CD4-positive, alpha-beta T cell (primary cell): ENCODE results near the gene THRB. TPM values are rescaled to one million over a fixed set of nuclear protein-coding genes. Genes with fewer than 3 reads are reported as not detected.

Experiments
- ATAC-seq: fragments of 200-7000 bp; cut with Tn5 transposase; one replicate; pipeline ENCODE4 v1.10.0; 2022; ENCODE audit warnings: mild to moderate bottlenecking; ENCODE audit not compliant: poor library complexity
- CTCF ChIA-PET: fragments of 350-600 bp; sonication (Branson Sonifier 250); formaldehyde crosslinking; loops from one replicate; lab custom pipeline; 2021; ENCODE audit warnings: antibody characterized with exemption, inconsistent platforms; lab: Charles Lee
- POLR2A ChIA-PET: fragments of 350-600 bp; sonication (Branson Sonifier 250); formaldehyde crosslinking; loops from one replicate; lab custom pipeline; 2021; ENCODE audit warnings: antibody characterized with exemption, inconsistent platforms; lab: Charles Lee
- DNase-seq, 14 experiments: peaks; one replicate each; pipeline ENCODE4 v3.0.0-alpha.2; 2013 to 2020; ENCODE audit warnings: mixed read lengths in 2 of 14
- H3K27ac ChIP-seq, 2 donors: one replicate each; pipeline versions ENCODE4 v1.5.1 to v1.7.0; 2013; ENCODE audit warnings: low read length in 2 of 2, low read depth in 1 of 2, mild to moderate bottlenecking in 1 of 2
- H3K27me3 ChIP-seq, 2 experiments: 1 replicate in 1 of 2; 2 replicates in 1 of 2; pipeline versions ENCODE4 v1.6.1 to v1.7.0; 2013; ENCODE audit warnings: low read length in 2 of 2, control low read depth in 1 of 2, mild to moderate bottlenecking in 1 of 2, moderate library complexity in 1 of 2; ENCODE audit not compliant: insufficient read depth in 2 of 2, control insufficient read depth in 1 of 2
- H3K36me3 ChIP-seq: one replicate; pipeline ENCODE4 v1.6.1; 2013; ENCODE audit warnings: low read length, control low read depth; ENCODE audit not compliant: insufficient read depth
- H3K4me1 ChIP-seq: one replicate; pipeline ENCODE4 v1.6.1; 2013; ENCODE audit warnings: low read length, control low read depth; ENCODE audit not compliant: insufficient read depth
- H3K4me3 ChIP-seq: one replicate; pipeline ENCODE4 v1.5.1; 2013; ENCODE audit warnings: mild to moderate bottlenecking, low read length, moderate library complexity
- H3K9me3 ChIP-seq, 2 experiments: 1 replicate in 1 of 2; 2 replicates in 1 of 2; pipeline versions ENCODE4 v1.6.1 to v1.7.0; 2013; ENCODE audit warnings: low read length in 2 of 2, mild to moderate bottlenecking in 2 of 2, control low read depth in 1 of 2, moderate library complexity in 1 of 2; ENCODE audit not compliant: control insufficient read depth in 1 of 2, insufficient read depth in 1 of 2
- H3K27ac Mint-ChIP-seq: one replicate; pipeline ENCODE4 v1.8.0; 2020; ENCODE audit warnings: mixed read lengths
- H3K27me3 Mint-ChIP-seq: one replicate; pipeline ENCODE4 v1.8.0; 2021; ENCODE audit warnings: mixed read lengths
- H3K36me3 Mint-ChIP-seq: one replicate; pipeline ENCODE4 v1.8.0; 2021; ENCODE audit warnings: low read depth, mixed read lengths
- H3K4me1 Mint-ChIP-seq: one replicate; pipeline ENCODE4 v1.8.0; 2021; ENCODE audit warnings: low read depth, mixed read lengths
- H3K4me3 Mint-ChIP-seq: one replicate; pipeline ENCODE4 v1.8.0; 2020; ENCODE audit warnings: mild to moderate bottlenecking, mixed read lengths
- H3K9me3 Mint-ChIP-seq: one replicate; pipeline ENCODE4 v1.8.0; 2020; ENCODE audit warnings: mixed read lengths
- CTCF ChIP-seq: fragments of 200-600 bp; IDR thresholded peaks from one replicate; pipeline ENCODE4 v1.8.0; 2022; ENCODE audit warnings: antibody characterized with exemption, mild to moderate bottlenecking
- intact Hi-C, 2 experiments: fragments of 100-400 bp; cut with DNase I in 1 of 2; cut with micrococcal nuclease in 1 of 2; formaldehyde crosslinking; loops; one replicate each; pipeline versions ENCODE4 v1.15.1 to v1.9.0; 2023 to 2025; cut with DNase I, micrococcal nuclease
- total RNA-seq, 174 experiments: library from RNA in 2 of 174; stranded (reverse) in 2 of 174; gene quantifications; one replicate each; pipeline ENCODE4 v1.2.3 and lab custom pipeline; 2021 to 2026

Gene THRB
- total RNA-seq, 2 experiments from 2014 or later: not detected

- Histone ChIP-seq H3K4me1 (no peaks in the 10 kb centered on the region), H3K36me3 (no peaks in the 10 kb centered on the region), H3K4me3 (no peak overlapping the region), H3K27me3 (no peaks in the 10 kb centered on the region), H3K9me3 (no peaks in the 10 kb centered on the region), H3K27ac (no peak overlapping the region)
- H3K27me3 Mint-ChIP-seq: no peaks in the 10 kb centered on the region
- H3K36me3 Mint-ChIP-seq: no peaks in the 10 kb centered on the region
- H3K4me1 Mint-ChIP-seq: no peaks in the 10 kb centered on the region
- no peak for TF ChIP-seq CTCF
- intact Hi-C loops: no loop called here
- POLR2A ChIA-PET: no interaction called here
- CTCF ChIA-PET: no interaction called here
- DNase-seq: no peak
- H3K9me3 Mint-ChIP-seq: no peaks in the 10 kb centered on the region
- H3K27ac Mint-ChIP-seq: no peak overlapping the region
- no peak for ATAC-seq
- no peak overlapping the region for H3K4me3 Mint-ChIP-seq
These were observed 235.7 kb downstream of the THRB start for GRCh38 chr3:24258727-24259600.

- no peaks in the 10 kb centered on the region for H3K4me1 ChIP-seq
- Mint-ChIP-seq H3K4me1 (no peaks in the 10 kb centered on the region), H3K36me3 (no peaks in the 10 kb centered on the region), H3K9me3 (no peaks in the 10 kb centered on the region), H3K27ac (no peak overlapping the region), H3K4me3 (no peak overlapping the region), H3K27me3 (no peaks in the 10 kb centered on the region)
- no peak for ATAC-seq
- no peaks in the 10 kb centered on the region for H3K9me3 ChIP-seq
- DNase-seq: no peak
- no peaks in the 10 kb centered on the region for H3K27me3 ChIP-seq
- intact Hi-C loops: no loop called here
- H3K36me3 ChIP-seq: no peaks in the 10 kb centered on the region
- H3K4me3 ChIP-seq: no peak overlapping the region
- CTCF ChIA-PET: no interaction called here
- no peak overlapping the region for H3K27ac ChIP-seq
- POLR2A ChIA-PET: no interaction called here
- TF ChIP-seq CTCF: no peak
These were observed 236.4 kb downstream of the THRB start for GRCh38 chr3:24258260-24258659.

- H3K27ac ChIP-seq: no peak overlapping the region
- intact Hi-C loops: no loop called here
- no peaks in the 10 kb centered on the region for H3K4me1 Mint-ChIP-seq
- TF ChIP-seq CTCF: no peak
- DNase-seq (no peak), ATAC-seq (no peak)
- ChIA-PET CTCF (no interaction called here), POLR2A (no interaction called here)
- H3K27me3 ChIP-seq: no peaks in the 10 kb centered on the region
- H3K36me3 ChIP-seq: no peaks in the 10 kb centered on the region
- H3K9me3 Mint-ChIP-seq: no peaks in the 10 kb centered on the region
- no peaks in the 10 kb centered on the region for H3K27me3 Mint-ChIP-seq
- no peaks in the 10 kb centered on the region for H3K36me3 Mint-ChIP-seq
- H3K9me3 ChIP-seq: no peaks in the 10 kb centered on the region
- H3K4me3 Mint-ChIP-seq: no peak overlapping the region
- no peaks in the 10 kb centered on the region for H3K4me1 ChIP-seq
- H3K4me3 ChIP-seq: no peak overlapping the region
- H3K27ac Mint-ChIP-seq: no peak overlapping the region
These were observed 239.2 kb downstream of the THRB start for GRCh38 chr3:24255414-24255813.
